Measurements from ENCODE around the gene UNC13D. TPM values are rescaled to one million over a fixed set of nuclear protein-coding genes. Genes with fewer than 3 reads are reported as not detected.
"Not testable (repeated sequence)": the region's sequence is repeated elsewhere in the genome, so short reads cannot be mapped to it uniquely, and the experiment has no call there.

UNC13D gene
- total RNA-seq, 2 experiments from 2014 or later, result 136 to 144 TPM

DNA sequence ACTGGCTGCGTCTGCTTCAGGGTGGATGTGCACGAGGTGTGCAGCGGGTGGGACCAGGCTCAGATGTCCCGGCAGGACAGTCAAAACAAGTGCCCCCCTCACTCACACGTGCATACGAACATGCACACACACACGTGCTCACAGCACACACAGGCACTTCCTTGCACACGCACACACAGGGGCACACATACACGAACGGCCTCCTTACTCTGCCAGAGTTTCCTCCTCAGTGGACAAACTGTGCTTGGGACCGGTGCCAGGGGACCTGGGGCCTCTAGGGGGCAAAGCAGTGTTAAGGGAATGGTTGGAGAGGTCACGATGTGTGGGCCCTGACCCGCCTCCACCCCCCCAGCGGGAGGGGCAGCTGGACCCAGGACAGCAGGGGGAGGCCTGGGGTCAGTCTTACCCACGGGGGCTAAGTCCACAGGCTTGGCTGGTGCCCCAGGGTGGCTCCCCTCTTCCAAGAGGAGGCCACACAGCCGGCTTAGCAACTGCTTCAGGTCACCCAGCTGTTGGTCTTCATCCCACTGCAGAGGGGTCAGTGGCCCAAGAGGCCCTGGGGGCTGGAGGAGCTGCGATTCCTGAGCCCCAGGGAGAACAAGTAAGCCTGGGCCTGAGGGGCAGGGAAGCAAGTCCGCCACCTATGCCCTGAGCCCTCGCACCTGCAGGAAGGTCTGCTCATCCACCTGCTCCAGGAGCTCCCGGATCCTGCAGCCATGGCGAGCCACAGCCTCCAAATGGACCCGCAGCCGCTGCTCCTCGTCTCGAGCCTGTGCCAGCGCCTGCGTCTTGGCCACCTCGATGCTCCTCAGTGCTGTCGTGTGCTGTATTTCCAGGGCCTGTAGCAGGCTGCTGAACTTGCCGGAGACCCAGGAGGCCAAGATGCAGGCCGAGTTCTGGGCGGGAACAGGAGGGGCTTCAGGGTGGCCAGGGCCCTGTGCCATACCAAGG is 47.7 kb upstream of the UNC13D start:
- Mint-ChIP-seq H3K36me3 (ENCODE audit: low read depth) (peaks cover 18% of the 10 kb centered on the region), H3K4me1 (ENCODE audit: low read depth) (peaks cover 22% of the 10 kb centered on the region), H3K27me3 (no peaks in the 10 kb centered on the region), H3K4me3 (no peak overlapping the region), H3K9me3 (no peaks in the 10 kb centered on the region), H3K27ac (no peak overlapping the region)
- intact Hi-C loops (cut with micrococcal nuclease), result no loop called here
- DNase-seq, result no peak
- TF ChIP-seq CTCF (IDR thresholded peaks at IDR 0.05), result no peak
- POLR2A ChIA-PET, result interaction anchor here (1.1 to 9.5 kb wide), 8 partner anchors 10 to 116 kb away, joined by 3 to 100 read pairs (median 4); partner anchors contain the start of genes MRPL38 and TRIM47
- CTCF ChIA-PET, result interaction anchor here (1.4 to 9.8 kb wide), 2 partner anchors 15 to 388 kb away, joined by 4 to 78 read pairs; partner anchors contain the start of gene TRIM47
- no peak for ATAC-seq

- Mint-ChIP-seq H3K4me1 (ENCODE audit: low read depth) (peaks cover 22% of the 10 kb centered on the region), H3K9me3 (no peaks in the 10 kb centered on the region), H3K27me3 (no peaks in the 10 kb centered on the region), H3K36me3 (ENCODE audit: low read depth) (peaks cover 18% of the 10 kb centered on the region), H3K4me3 (no peak overlapping the region), H3K27ac (no peak overlapping the region)
- DNase-seq (no peak), ATAC-seq (no peak)
- CTCF ChIA-PET, result interaction anchor here (1.3 to 9.8 kb wide), 3 partner anchors 13 to 30 kb away, joined by 3 to 78 read pairs (median 8); partner anchors contain the start of gene TRIM47
- no peak for TF ChIP-seq CTCF (IDR thresholded peaks at IDR 0.05)
- intact Hi-C loops (cut with micrococcal nuclease), result no loop called here
- POLR2A ChIA-PET, result interaction anchor here (1.1 to 1.8 kb wide), 4 partner anchors 9 to 35 kb away, joined by 3 to 4 read pairs (median 4); no protein-coding TSS in a partner anchor
Measured at GRCh38 chr17:75891022-75891604, 46.9 kb upstream of the UNC13D start.

DNA sequence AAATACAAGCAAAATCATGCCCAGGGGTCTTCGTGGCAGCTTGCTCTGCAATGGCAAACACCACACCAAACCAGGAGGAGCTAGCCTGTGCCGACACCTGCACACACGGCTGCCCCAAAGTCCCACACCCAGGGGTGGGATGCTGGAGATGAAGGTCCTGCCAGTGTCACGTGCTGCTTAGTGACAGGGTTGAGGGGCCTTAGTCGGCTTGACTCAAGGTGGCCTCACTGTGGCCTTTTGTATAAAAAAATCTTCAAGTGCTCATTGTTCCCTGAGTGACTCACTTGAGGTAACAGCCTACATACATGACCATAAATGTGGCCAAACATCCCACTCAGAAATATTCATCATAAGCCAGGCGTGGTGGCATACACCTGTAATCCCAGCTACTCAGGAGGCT is 45.2 kb upstream of the UNC13D start:
- POLR2A ChIA-PET, result interaction anchor here (1.0 to 1.1 kb wide), 3 partner anchors 9 to 11 kb away, joined by 3 read pairs; partner anchors contain the start of gene TRIM47
- peaks cover 13% of the 10 kb centered on the region for H3K4me1 Mint-ChIP-seq (ENCODE audit: low read depth)
- no peak for TF ChIP-seq CTCF (IDR thresholded peaks at IDR 0.05)
- H3K27me3 Mint-ChIP-seq, result no peaks in the 10 kb centered on the region
- ATAC-seq (peak; percentile 71), DNase-seq (peak; percentile 24)
- H3K4me3 Mint-ChIP-seq, result no peak overlapping the region
- CTCF ChIA-PET, result interaction anchor here (0.6 to 9.8 kb wide), 5 partner anchors 8 to 107 kb away, joined by 3 to 78 read pairs (median 3); partner anchors contain the start of gene TRIM47
- peaks cover 10% of the 10 kb centered on the region for H3K36me3 Mint-ChIP-seq (ENCODE audit: low read depth)
- intact Hi-C loops (cut with micrococcal nuclease), result no loop called here
- H3K9me3 Mint-ChIP-seq, result no peaks in the 10 kb centered on the region
- H3K27ac Mint-ChIP-seq, result peak overlapping the region; percentile 46

DNA sequence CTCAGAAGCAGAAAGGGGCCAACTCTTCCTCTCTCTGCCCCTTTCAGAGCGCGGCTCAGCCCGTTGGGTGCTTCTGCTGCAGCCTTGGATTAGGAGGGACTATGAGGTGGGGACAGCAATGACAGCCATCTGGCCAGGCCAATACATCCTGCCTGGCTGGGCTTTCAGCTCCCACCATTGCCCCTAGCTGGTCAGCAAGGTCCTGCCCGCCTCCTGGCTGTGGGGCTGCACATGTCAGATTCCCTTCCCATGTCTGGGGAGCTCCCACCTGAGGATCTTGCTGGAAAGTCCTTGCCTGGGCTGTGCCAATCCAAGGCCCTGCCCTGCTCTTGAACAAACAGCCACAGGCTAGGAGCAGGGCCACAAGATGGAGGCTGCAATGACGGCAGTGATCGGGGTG is 44.3 kb upstream of the UNC13D start:
- DNase-seq (no peak), ATAC-seq (no peak)
- intact Hi-C loops (cut with micrococcal nuclease), result no loop called here
- H3K4me3 Mint-ChIP-seq, result no peak overlapping the region
- no peaks in the 10 kb centered on the region for H3K9me3 Mint-ChIP-seq
- no peak overlapping the region for H3K27ac Mint-ChIP-seq
- ChIA-PET CTCF (interaction anchor here (0.6 to 1.1 kb wide), 3 partner anchors 11 to 126 kb away, joined by 3 to 4 read pairs (median 3); no protein-coding TSS in a partner anchor), POLR2A (no interaction called here)
- TF ChIP-seq CTCF (IDR thresholded peaks at IDR 0.05), result no peak
- peaks cover 8% of the 10 kb centered on the region for H3K4me1 Mint-ChIP-seq (ENCODE audit: low read depth)
- no peaks in the 10 kb centered on the region for H3K27me3 Mint-ChIP-seq
- H3K36me3 Mint-ChIP-seq (ENCODE audit: low read depth), result peaks cover 7% of the 10 kb centered on the region

DNA sequence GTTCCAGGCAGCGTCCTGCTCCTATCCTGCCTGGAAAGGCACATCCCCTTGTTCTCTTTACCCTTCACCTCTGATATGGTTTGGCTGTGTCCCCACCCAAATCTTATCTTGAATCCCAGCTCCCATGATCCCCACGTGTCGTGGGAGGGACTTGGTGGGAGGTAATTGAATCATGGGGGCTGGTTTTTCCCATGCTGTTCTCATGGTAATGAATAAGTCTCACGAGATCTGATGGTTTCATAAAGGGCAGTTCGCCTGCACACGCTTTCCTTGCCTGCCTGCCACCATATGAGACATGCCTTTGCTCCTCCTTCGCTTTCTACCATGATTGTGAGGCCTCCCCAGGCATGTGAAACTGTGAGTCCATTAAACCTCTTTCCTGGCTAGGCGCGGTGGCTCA is 41.7 kb upstream of the UNC13D start:
- DNase-seq; H3K36me3 Mint-ChIP-seq (ENCODE audit: low read depth); H3K27ac Mint-ChIP-seq; intact Hi-C loops (cut with micrococcal nuclease); H3K9me3 Mint-ChIP-seq; H3K27me3 Mint-ChIP-seq; H3K4me3 Mint-ChIP-seq; ATAC-seq: not testable (repeated sequence)
- peaks cover 11% of the 10 kb centered on the region for H3K4me1 Mint-ChIP-seq (ENCODE audit: low read depth)
- ChIA-PET POLR2A (interaction anchor here (1.2 kb wide), 2 partner anchors 9 to 10 kb away, joined by 3 to 4 read pairs; no protein-coding TSS in a partner anchor), CTCF (interaction anchor here (2.2 kb wide), 1 partner anchor 24 kb away, joined by 8 read pairs; no protein-coding TSS in a partner anchor)
